GM21390 (cell line): ENCODE results near the gene CACNA1F.

ENCODE experiments used
- ATAC-seq: cut with Tn5 transposase; IDR thresholded peaks from one replicate; pipeline ENCODE4 v1.9.1; 2021; ENCODE audit not compliant: unreplicated experiment

Gene CACNA1F

GRCh38 chrX:49233176-49233575 lies at the start of gene CACNA1F:
Gene CACNA1F (minus strand): TSS chrX:49233340. CDS start chrX:49233309, 31 bp downstream.
- no peak for ATAC-seq

GRCh38 chrX:49282647-49283011 lies 49.5 kb upstream of the CACNA1F start:
- ATAC-seq, result no peak

GRCh38 chrX:49278081-49278480 lies 44.9 kb upstream of the CACNA1F start:
- no peak for ATAC-seq

- no peak for ATAC-seq
Observed at GRCh38 chrX:49277535-49277830, 44.3 kb upstream of the CACNA1F start.

- no peak for ATAC-seq
Observed at GRCh38 chrX:49276671-49277534, 43.8 kb upstream of the CACNA1F start.

- no peak for ATAC-seq
Observed at GRCh38 chrX:49276207-49276606, 43.1 kb upstream of the CACNA1F start.

GRCh38 chrX:49273181-49273727 lies 40.1 kb upstream of the CACNA1F start:
- ATAC-seq, result no peak

GRCh38 chrX:49272421-49272820 lies 39.3 kb upstream of the CACNA1F start:
- ATAC-seq, result no peak

GRCh38 chrX:49271341-49271740 lies 38.2 kb upstream of the CACNA1F start:
- no peak for ATAC-seq

- ATAC-seq, result no peak
Observed at GRCh38 chrX:49270249-49270921, 37.2 kb upstream of the CACNA1F start.

GRCh38 chrX:49269767-49270248 lies 36.7 kb upstream of the CACNA1F start, which contains the start of gene PPP1R3F:
Gene PPP1R3F (plus strand): TSS chrX:49269793. CDS start chrX:49269870, 77 bp downstream.
- ATAC-seq, result peak; percentile 24

GRCh38 chrX:49269010-49269766 lies 36.0 kb upstream of the CACNA1F start:
- ATAC-seq, result peak; percentile 88

GRCh38 chrX:49268702-49269009 lies 35.5 kb upstream of the CACNA1F start:
- ATAC-seq, result no peak

- no peak for ATAC-seq
Observed at GRCh38 chrX:49266523-49267445, 33.6 kb upstream of the CACNA1F start.

- ATAC-seq, result no peak
Observed at GRCh38 chrX:49264460-49264859, 31.3 kb upstream of the CACNA1F start, which contains the start of gene FOXP3. Gene FOXP3 (minus strand): TSS chrX:49264710. CDS start chrX:49258505, 6,205 bp downstream.

GRCh38 chrX:49263631-49264030 lies 30.5 kb upstream of the CACNA1F start:
- ATAC-seq, result no peak

GRCh38 chrX:49262603-49263002 lies 29.5 kb upstream of the CACNA1F start:
- no peak for ATAC-seq

- ATAC-seq, result no peak
Observed at GRCh38 chrX:49260221-49260985, 27.3 kb upstream of the CACNA1F start.

GRCh38 chrX:49258749-49259124 lies 25.6 kb upstream of the CACNA1F start:
- no peak for ATAC-seq
